GM12878 (cell line): ENCODE measurements around the gene SMYD5. TPM values are rescaled to one million over a fixed set of nuclear protein-coding genes. Genes with fewer than 3 reads are reported as not detected.

Source experiments
- CHD4 ChIP-seq: fragments of 200-600 bp; sonication (generic); IDR thresholded peaks from 2 replicates; pipeline ENCODE4 v1.6.1; 2016; ENCODE audit warnings: mild to moderate bottlenecking
- CREB1 ChIP-seq: IDR thresholded peaks from 2 replicates; pipeline ENCODE4 v1.6.1; 2012; ENCODE audit warnings: low read depth, mild to moderate bottlenecking, inconsistent platforms
- IKZF2 ChIP-seq, 2 experiments: fragments of 450-650 bp; IDR thresholded peaks; 2 replicates each; pipeline ENCODE4 v1.6.1; 2017; ENCODE audit warnings: mild to moderate bottlenecking in 2 of 2, moderate library complexity in 2 of 2
- PML ChIP-seq: IDR thresholded peaks from 2 replicates; pipeline ENCODE4 v1.6.1; 2012; ENCODE audit warnings: low read length, inconsistent platforms
- RB1 ChIP-seq: fragments of 450-650 bp; formaldehyde crosslinking; IDR thresholded peaks from 2 replicates; pipeline ENCODE4 v1.6.1; 2017; ENCODE audit warnings: mild to moderate bottlenecking, borderline replicate concordance
- RELA ChIP-seq: fragments of 450-650 bp; IDR thresholded peaks from 2 replicates; pipeline ENCODE4 v1.8.0; 2014; ENCODE audit warnings: borderline replicate concordance; ENCODE audit not compliant: partially characterized antibody
- SMARCA5 ChIP-seq: fragments of 450-650 bp; IDR thresholded peaks from 2 replicates; pipeline ENCODE4 v1.6.1; 2017; ENCODE audit warnings: mild to moderate bottlenecking
- SP1 ChIP-seq: IDR thresholded peaks from one replicate; pipeline ENCODE4 v1.6.1; 2011; ENCODE audit warnings: low read depth, low read length
- STAT1 ChIP-seq: fragments of 450-650 bp; conservative IDR thresholded peaks from 2 replicates; pipeline ENCODE4 v1.6.1; 2014; ENCODE audit warnings: antibody characterized with exemption, mild to moderate bottlenecking
- YY1 ChIP-seq: IDR thresholded peaks from 2 replicates; pipeline ENCODE4 v1.6.1; 2011; ENCODE audit warnings: low read depth, mild to moderate bottlenecking, low read length
- ZNF207 ChIP-seq: fragments of 450-650 bp; IDR thresholded peaks from 2 replicates; pipeline ENCODE4 v1.6.1; 2014; ENCODE audit warnings: antibody characterized with exemption, mild to moderate bottlenecking, borderline replicate concordance
- polyA plus RNA-seq, 11 experiments: library from polyadenylated mRNA; depleted of rRNA in 4 of 11; unstranded in 6 of 11; stranded (reverse) in 5 of 11; fragments of >200 nt; fragmentation: Nextera tagmentation in 4 of 11; fragmentation: Illumina TruSeq in 1 of 11; extraction: Ambion mirVana in 4 of 11; extraction: Trizol in 1 of 11; gene quantifications; 1 replicate in 1 of 11; 2 replicates in 10 of 11; pipeline versions ENCODE4 v1.2.1 to v1.2.3, GENCODE V29; 2011 to 2016; ENCODE audit warnings: inconsistent platforms in 2 of 11, missing spikeins in 2 of 11, low read depth in 1 of 11
- total RNA-seq, 4 experiments: library from RNA; depleted of rRNA in 3 of 4; stranded (reverse); fragments of >200 nt in 3 of 4; fragmentation: Illumina TruSeq in 1 of 4; extraction: Trizol in 1 of 4; gene quantifications; 2 replicates each; pipeline versions ENCODE4 v1.2.1 to v1.2.3, GENCODE V29; 2013 to 2021
- TF ChIP-seq, protein P1 (sequence below): fragments of 450-650 bp; IDR thresholded peaks from 2 replicates; pipeline ENCODE4 v1.6.1; 2016; ENCODE audit warnings: mild to moderate bottlenecking, moderate library complexity, borderline replicate concordance
- TF ChIP-seq, protein P2 (sequence below): IDR thresholded peaks from 2 replicates; pipeline ENCODE4 v1.6.1; 2012; ENCODE audit warnings: low read depth, low read length, improper control_type of control experiment

The SMYD5 gene
- total and polyA plus RNA-seq, 10 of the 15 experiments (the other 5 are each of a cell fraction or from before 2014, with no cell fraction given): 6.1 to 35.3 (median 26.4) TPM

GRCh38 chr2:73176881-73177644, 37.0 kb upstream of the SMYD5 start (continued):
- TF ChIP-seq CREB1 (no peak), YY1 (peak; percentile 63; the same call in 1 of the 2 replicates), SMARCA5 (peak; percentile 88; the same call in 1 of the 2 replicates), RB1 (peak; percentile 96; the same call in 1 of the 2 replicates), ZNF207 (no peak), CHD4 (no peak), IKZF2 (IDR thresholded peaks at IDR 0.05) (no peak), PML (no peak), RELA (peak; percentile 9), STAT1 (0 out of 2 replicates have a peak, but pooled peaks have one; percentile 18), SP1 (no peak)
- TF ChIP-seq, protein P1, sequence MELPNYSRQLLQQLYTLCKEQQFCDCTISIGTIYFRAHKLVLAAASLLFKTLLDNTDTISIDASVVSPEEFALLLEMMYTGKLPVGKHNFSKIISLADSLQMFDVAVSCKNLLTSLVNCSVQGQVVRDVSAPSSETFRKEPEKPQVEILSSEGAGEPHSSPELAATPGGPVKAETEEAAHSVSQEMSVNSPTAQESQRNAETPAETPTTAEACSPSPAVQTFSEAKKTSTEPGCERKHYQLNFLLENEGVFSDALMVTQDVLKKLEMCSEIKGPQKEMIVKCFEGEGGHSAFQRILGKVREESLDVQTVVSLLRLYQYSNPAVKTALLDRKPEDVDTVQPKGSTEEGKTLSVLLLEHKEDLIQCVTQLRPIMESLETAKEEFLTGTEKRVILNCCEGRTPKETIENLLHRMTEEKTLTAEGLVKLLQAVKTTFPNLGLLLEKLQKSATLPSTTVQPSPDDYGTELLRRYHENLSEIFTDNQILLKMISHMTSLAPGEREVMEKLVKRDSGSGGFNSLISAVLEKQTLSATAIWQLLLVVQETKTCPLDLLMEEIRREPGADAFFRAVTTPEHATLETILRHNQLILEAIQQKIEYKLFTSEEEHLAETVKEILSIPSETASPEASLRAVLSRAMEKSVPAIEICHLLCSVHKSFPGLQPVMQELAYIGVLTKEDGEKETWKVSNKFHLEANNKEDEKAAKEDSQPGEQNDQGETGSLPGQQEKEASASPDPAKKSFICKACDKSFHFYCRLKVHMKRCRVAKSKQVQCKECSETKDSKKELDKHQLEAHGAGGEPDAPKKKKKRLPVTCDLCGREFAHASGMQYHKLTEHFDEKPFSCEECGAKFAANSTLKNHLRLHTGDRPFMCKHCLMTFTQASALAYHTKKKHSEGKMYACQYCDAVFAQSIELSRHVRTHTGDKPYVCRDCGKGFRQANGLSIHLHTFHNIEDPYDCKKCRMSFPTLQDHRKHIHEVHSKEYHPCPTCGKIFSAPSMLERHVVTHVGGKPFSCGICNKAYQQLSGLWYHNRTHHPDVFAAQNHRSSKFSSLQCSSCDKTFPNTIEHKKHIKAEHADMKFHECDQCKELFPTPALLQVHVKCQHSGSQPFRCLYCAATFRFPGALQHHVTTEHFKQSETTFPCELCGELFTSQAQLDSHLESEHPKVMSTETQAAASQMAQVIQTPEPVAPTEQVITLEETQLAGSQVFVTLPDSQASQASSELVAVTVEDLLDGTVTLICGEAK: no peak
- TF ChIP-seq, protein P2, sequence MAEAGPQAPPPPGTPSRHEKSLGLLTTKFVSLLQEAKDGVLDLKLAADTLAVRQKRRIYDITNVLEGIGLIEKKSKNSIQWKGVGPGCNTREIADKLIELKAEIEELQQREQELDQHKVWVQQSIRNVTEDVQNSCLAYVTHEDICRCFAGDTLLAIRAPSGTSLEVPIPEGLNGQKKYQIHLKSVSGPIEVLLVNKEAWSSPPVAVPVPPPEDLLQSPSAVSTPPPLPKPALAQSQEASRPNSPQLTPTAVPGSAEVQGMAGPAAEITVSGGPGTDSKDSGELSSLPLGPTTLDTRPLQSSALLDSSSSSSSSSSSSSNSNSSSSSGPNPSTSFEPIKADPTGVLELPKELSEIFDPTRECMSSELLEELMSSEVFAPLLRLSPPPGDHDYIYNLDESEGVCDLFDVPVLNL: no peak
